ENCODE data around the gene VSNL1.

The VSNL1 gene

DNA sequence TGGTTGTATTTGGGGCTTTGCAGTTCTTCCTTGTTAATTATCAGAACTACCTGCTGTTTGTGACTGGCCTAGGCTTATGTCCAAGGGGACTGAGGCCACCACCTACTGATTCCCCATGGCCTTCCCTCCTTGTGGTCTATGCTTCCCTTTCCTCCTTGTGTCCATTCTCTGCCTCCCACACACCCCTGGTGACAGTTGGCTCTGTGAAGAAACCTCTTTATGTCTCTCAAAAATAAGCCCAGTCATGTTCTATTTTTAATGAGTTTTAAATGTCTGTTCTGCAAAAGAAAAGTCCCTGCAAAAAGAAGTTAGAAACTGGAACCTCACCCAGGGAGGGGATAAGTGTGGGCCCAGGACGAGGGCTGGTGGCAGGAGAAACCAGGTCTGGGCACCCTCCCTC is 108.1 kb downstream of the VSNL1 start:
- Mint-ChIP-seq H3K36me3 (ENCODE audit: low read depth) (no peaks in the 10 kb centered on the region), H3K9me3 (no peaks in the 10 kb centered on the region), H3K27ac (no peak overlapping the region), H3K4me3 (no peak overlapping the region), H3K27me3 (no peaks in the 10 kb centered on the region), H3K4me1 (ENCODE audit: low read depth) (peaks cover 9% of the 10 kb centered on the region)
- DNase-seq: no peak

DNA sequence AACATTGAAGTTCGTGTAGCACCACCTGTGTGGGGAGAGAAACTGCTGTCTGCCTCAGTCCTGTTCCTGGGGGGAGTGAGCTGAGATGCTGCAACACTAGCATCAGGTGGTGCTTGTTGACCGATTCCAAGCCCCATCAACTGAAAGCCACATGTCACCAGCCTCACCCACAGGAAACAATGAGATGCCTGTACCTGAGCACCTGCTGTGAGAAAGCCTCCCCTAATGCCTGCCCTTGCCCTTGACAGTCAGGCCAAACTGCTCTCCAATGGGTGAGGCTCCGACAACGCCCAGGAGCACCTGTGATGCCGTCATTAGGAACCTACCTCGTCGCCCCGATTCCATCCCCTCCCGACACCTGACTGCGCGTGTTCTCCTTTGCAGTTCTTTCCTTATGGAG is 108.5 kb downstream of the VSNL1 start:
- H3K27me3 Mint-ChIP-seq: no peaks in the 10 kb centered on the region
- H3K36me3 Mint-ChIP-seq (ENCODE audit: low read depth): no peaks in the 10 kb centered on the region
- H3K4me1 Mint-ChIP-seq (ENCODE audit: low read depth): peaks cover 9% of the 10 kb centered on the region
- no peak for DNase-seq
- no peaks in the 10 kb centered on the region for H3K9me3 Mint-ChIP-seq
- H3K27ac Mint-ChIP-seq: no peak overlapping the region
- H3K4me3 Mint-ChIP-seq: no peak overlapping the region

DNA sequence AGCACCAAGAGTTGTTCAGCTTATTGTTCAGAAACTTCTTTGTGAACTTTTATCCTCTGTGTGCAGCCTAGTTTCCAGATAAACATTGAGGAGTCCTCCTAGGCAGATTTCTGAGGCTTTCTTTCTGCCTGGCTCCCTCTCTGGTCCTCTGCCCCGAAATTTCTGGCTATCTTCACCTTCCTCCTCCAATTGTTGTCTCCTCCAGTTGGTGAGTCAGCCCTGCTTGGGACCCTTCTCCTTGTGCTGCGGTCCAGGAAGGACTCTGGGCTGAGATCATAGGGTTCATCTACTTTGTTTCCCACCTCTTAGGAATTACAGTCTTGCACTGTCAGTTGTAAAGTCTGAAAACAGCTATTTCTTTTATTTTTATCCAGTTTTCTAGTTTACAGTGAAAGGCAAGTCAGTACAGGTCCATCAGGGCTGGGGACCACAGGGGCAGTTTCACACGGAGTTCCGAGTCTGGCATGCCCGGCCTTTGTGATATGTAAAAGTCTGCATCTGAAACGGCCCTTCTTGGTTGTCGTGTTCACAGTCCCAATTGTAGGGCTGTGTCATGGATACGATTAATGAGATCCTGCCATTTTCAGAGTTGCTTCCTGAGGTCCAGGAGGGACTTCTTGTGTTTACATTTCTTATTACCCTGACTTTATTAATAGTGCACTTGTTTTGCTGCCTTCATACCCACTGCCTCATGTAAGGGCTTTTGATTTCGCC is 112.3 kb downstream of the VSNL1 start:
- DNase-seq: no peak
- no peak overlapping the region for H3K4me3 Mint-ChIP-seq
- H3K27ac Mint-ChIP-seq: no peak overlapping the region
- peaks cover 2% of the 10 kb centered on the region for H3K4me1 Mint-ChIP-seq (ENCODE audit: low read depth)
- H3K9me3 Mint-ChIP-seq: no peaks in the 10 kb centered on the region
- H3K36me3 Mint-ChIP-seq (ENCODE audit: low read depth): no peaks in the 10 kb centered on the region
- H3K27me3 Mint-ChIP-seq: no peaks in the 10 kb centered on the region

DNA sequence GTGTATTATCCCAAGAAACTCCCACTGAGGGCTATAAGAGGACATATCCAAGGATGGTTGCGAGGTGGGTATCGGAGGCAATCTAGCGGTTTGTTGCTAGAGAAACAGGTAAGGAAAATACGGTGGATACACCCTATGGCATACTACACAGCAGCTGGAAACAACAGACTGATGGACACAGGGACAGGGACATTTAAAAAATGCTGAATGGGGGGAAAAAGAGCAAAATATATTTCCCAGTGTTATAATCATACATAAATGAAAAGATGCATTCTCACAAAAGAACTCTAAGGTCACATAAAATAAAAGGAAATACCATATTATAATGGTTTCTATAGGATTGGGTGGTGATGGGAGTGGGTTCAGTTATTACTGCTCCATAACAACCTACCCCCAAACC is 117.3 kb downstream of the VSNL1 start:
- no peaks in the 10 kb centered on the region for H3K27me3 Mint-ChIP-seq
- H3K9me3 Mint-ChIP-seq: no peaks in the 10 kb centered on the region
- H3K36me3 Mint-ChIP-seq (ENCODE audit: low read depth): peaks cover 30% of the 10 kb centered on the region
- DNase-seq: no peak
- H3K4me1 Mint-ChIP-seq (ENCODE audit: low read depth): peaks cover 20% of the 10 kb centered on the region
- no peak overlapping the region for H3K27ac Mint-ChIP-seq
- no peak overlapping the region for H3K4me3 Mint-ChIP-seq

DNA sequence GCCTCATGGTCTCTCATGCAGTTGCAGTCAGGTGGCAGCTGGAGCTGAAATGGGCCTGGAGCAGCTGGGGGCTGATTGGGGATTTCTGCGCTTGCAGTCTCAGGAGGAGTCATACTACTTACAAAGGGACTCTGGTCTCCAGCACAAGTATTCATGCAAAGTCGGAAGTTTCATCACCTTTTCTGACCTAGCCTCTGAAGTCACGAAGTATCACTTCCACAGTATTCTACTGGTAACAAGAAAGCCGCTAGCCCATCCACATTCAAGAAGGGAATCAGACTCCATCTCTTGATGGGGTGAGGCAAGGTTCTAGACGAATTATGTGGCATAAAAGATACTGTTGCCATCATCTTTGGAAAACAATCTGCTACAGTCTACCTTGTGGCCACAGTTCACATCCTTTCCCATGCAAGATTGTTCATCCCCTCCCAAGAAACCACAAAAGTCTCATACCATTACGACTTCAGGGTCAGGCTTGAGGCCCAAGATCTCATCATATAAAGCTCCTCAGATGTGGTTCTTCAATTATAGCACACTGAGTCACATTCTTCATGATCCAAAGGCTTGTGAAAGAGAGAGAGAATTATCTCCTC is 117.9 kb downstream of the VSNL1 start:
- Mint-ChIP-seq H3K36me3 (ENCODE audit: low read depth) (peaks cover 36% of the 10 kb centered on the region), H3K27ac (peak overlapping the region; percentile 73), H3K9me3 (no peaks in the 10 kb centered on the region), H3K4me3 (no peak overlapping the region), H3K4me1 (ENCODE audit: low read depth) (peaks cover 20% of the 10 kb centered on the region), H3K27me3 (no peaks in the 10 kb centered on the region)
- DNase-seq: no peak

DNA sequence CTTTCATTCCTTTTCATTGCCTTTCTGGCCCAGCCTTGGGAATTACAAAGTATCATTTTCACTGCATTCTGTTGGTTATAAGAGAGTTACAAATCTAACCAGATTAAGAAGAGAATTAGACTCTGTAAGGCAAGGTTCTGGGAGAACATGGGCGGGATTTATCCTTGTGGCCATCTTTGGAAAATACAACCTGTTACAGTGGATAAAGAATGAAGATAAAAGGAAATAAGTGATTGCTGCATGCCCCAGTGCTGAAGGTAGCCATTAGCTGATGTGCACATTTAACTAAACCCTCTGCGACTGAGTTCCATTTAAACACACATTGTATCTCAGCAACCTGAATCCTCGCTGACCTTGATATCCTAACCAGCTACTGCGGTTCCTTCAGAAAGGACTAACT is 119.7 kb downstream of the VSNL1 start:
- Mint-ChIP-seq H3K4me1 (ENCODE audit: low read depth) (peaks cover 20% of the 10 kb centered on the region), H3K9me3 (no peaks in the 10 kb centered on the region), H3K27ac (no peak overlapping the region), H3K27me3 (no peaks in the 10 kb centered on the region), H3K36me3 (ENCODE audit: low read depth) (peaks cover 52% of the 10 kb centered on the region), H3K4me3 (no peak overlapping the region)
- DNase-seq: no peak

DNA sequence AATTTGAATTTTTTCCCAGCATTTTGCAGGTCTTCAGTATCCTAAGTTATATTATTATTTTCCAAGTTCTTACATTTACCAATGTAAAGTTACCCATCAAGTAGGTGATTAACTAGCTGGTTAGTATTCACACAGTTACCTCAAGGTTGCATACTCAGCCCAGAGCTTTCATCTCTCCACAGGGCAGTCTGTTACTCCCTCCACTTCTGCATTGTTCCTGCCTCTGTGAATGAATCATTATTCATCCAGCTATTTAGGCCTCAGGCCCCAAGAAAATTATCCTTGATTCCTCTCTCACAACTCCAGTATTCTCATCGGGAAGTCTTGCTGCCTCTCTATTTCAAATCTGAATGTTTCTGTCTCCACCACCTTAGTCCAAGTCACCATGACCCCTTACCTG is 121.0 kb downstream of the VSNL1 start:
- DNase-seq: no peak
- H3K4me1 Mint-ChIP-seq (ENCODE audit: low read depth): peaks cover 20% of the 10 kb centered on the region
- no peaks in the 10 kb centered on the region for H3K27me3 Mint-ChIP-seq
- H3K9me3 Mint-ChIP-seq: no peaks in the 10 kb centered on the region
- H3K4me3 Mint-ChIP-seq: no peak overlapping the region
- H3K36me3 Mint-ChIP-seq (ENCODE audit: low read depth): peaks cover 63% of the 10 kb centered on the region
- H3K27ac Mint-ChIP-seq: no peak overlapping the region

DNA sequence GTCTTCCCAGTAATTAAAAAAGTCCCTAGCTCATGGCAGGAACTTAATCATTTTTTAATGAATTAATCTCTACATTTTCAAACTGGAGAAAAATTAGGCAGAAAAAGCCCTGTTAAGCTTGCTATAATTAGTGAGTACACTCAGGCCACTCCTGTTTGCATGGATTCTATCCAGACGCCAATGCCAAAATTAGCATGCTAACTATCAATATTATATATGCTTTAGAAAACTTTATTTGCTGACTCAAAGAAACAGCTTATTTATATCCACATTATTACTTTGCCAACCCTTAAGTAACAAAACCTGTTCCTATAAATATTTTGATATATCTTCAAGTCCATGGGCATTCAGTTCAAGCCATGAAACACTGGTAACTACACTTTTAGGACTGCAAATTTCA is 122.2 kb downstream of the VSNL1 start:
- peaks cover 74% of the 10 kb centered on the region for H3K36me3 Mint-ChIP-seq (ENCODE audit: low read depth)
- H3K4me3 Mint-ChIP-seq: no peak overlapping the region
- H3K9me3 Mint-ChIP-seq: no peaks in the 10 kb centered on the region
- H3K4me1 Mint-ChIP-seq (ENCODE audit: low read depth): peaks cover 18% of the 10 kb centered on the region
- H3K27ac Mint-ChIP-seq: no peak overlapping the region
- no peak for DNase-seq
- no peaks in the 10 kb centered on the region for H3K27me3 Mint-ChIP-seq

DNA sequence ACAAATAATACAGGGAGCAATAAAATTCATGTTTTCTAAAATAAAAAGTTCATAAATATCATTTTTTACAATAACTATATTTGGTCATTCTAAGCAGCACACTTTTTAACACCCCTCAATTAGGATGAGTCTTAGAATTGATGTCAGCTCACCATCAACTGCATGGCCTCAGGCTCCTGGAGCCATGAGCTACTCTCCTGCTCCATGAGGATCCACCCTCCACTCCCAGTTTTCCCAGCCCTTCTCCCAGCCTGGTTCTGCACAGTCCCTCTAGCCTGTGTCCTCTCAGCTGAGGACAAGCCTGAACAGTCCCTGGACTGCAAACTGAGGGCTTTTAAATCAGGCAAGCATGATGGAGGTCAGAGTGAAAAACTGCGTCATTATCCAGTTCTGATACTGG is 124.0 kb downstream of the VSNL1 start:
- peaks cover 3% of the 10 kb centered on the region for H3K4me1 Mint-ChIP-seq (ENCODE audit: low read depth)
- no peak overlapping the region for H3K4me3 Mint-ChIP-seq
- H3K9me3 Mint-ChIP-seq: no peaks in the 10 kb centered on the region
- peaks cover 84% of the 10 kb centered on the region for H3K36me3 Mint-ChIP-seq (ENCODE audit: low read depth)
- no peaks in the 10 kb centered on the region for H3K27me3 Mint-ChIP-seq
- DNase-seq: no peak
- no peak overlapping the region for H3K27ac Mint-ChIP-seq

DNA sequence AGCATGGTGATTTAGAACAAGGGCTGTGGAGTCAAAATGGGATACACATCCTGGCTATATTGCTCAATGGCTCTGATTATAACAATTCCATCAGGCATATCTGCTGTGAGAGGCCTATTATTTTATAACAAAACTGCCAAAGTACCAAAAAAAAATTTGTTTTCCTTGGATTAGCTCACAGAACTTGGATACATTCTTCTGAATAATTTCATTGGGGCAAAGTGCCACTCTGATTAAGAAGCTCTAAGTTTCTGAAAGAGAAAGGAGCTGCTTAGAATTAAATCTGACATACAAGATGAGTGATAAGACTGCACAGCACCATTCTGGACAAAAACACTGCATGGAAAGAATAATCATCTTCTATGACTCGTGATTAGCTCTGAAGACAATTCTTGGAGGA is 127.4 kb downstream of the VSNL1 start:
- no peak for DNase-seq
- H3K36me3 Mint-ChIP-seq (ENCODE audit: low read depth): peaks cover 79% of the 10 kb centered on the region
- H3K4me3 Mint-ChIP-seq: no peak overlapping the region
- no peaks in the 10 kb centered on the region for H3K9me3 Mint-ChIP-seq
- H3K27ac Mint-ChIP-seq: no peak overlapping the region
- no peaks in the 10 kb centered on the region for H3K27me3 Mint-ChIP-seq
- peaks cover 10% of the 10 kb centered on the region for H3K4me1 Mint-ChIP-seq (ENCODE audit: low read depth)

DNA sequence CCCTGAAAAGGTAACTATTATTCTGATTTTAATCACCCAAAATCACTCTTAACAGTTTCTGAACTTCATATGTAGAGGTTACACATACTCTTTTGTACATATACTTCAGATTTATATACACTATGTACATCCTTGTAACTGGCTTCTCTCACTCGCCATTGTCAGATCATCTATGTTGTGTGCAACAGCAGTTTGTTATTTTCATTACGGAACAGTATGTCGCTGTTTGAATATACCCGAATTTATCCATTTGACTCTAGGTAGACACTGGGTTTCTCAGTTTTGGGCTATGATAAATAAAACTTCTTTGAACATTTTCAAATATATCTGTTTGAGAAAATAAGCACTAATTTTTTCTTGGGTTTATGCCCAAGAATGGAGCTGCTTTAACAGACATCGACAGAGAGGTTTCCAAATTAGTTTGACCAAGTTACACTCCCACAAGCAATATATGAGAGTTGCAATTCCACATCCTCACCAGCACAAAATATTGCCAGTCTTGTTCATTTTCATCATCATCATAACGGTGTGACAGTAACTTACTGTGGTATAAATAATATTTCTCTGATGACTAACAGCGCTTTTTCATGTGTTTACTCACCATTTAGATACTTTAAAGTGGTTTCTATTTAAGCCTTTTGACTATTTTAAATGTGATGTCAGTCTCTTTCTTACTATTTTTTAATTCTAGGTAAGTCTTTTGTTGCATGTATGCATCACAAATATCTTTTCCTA is 132.3 kb downstream of the VSNL1 start:
- no peak overlapping the region for H3K4me3 Mint-ChIP-seq
- no peaks in the 10 kb centered on the region for H3K27me3 Mint-ChIP-seq
- peak overlapping the region; percentile 68 for H3K27ac Mint-ChIP-seq
- no peaks in the 10 kb centered on the region for H3K9me3 Mint-ChIP-seq
- H3K4me1 Mint-ChIP-seq (ENCODE audit: low read depth): peaks cover 19% of the 10 kb centered on the region
- peaks cover 65% of the 10 kb centered on the region for H3K36me3 Mint-ChIP-seq (ENCODE audit: low read depth)
- DNase-seq: no peak

DNA sequence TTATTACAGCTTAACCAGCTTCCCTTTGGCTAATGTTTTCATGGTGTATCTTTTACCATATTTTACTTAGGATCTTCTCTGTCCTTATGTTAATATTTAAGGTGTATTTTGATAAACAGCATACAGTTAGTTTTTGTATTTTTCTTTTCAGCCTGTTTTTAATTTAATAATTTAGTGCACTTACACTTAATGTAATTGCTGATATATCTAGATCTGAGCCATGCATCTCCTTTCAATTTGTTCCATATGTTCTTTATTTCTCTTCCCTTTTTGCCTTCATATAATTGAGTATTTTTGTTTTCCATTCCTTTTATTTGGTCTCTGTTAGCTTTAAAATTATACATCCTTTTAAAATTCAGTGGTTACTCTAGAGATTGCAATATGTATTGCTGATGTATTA is 134.3 kb downstream of the VSNL1 start:
- Mint-ChIP-seq H3K27ac (no peak overlapping the region), H3K9me3 (no peaks in the 10 kb centered on the region), H3K36me3 (ENCODE audit: low read depth) (peaks cover 63% of the 10 kb centered on the region), H3K4me1 (ENCODE audit: low read depth) (peaks cover 19% of the 10 kb centered on the region), H3K27me3 (no peaks in the 10 kb centered on the region), H3K4me3 (no peak overlapping the region)
- DNase-seq: no peak

DNA sequence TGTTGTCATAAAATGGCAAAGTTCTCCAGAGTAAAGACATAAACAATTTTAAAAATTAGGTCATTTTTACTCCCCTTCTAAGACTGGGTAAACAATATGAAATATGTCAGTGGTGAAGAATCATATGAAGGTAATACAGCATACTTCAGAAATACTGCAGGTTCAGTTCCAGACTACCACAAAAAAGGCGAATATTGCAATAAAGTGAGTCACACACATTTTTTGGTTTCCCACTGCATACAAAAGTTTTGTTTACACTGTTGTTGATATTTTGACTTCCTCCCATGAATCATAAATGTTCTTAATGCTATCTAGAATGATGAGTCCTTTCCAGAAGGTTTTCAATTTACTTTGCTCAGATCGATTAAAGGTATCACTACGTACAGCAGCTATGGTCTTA is 139.6 kb downstream of the VSNL1 start:
- Mint-ChIP-seq H3K4me1 (ENCODE audit: low read depth) (no peaks in the 10 kb centered on the region), H3K4me3 (no peak overlapping the region), H3K9me3 (no peaks in the 10 kb centered on the region), H3K36me3 (ENCODE audit: low read depth) (peaks cover 89% of the 10 kb centered on the region), H3K27ac (no peak overlapping the region), H3K27me3 (no peaks in the 10 kb centered on the region)
- DNase-seq: no peak

DNA sequence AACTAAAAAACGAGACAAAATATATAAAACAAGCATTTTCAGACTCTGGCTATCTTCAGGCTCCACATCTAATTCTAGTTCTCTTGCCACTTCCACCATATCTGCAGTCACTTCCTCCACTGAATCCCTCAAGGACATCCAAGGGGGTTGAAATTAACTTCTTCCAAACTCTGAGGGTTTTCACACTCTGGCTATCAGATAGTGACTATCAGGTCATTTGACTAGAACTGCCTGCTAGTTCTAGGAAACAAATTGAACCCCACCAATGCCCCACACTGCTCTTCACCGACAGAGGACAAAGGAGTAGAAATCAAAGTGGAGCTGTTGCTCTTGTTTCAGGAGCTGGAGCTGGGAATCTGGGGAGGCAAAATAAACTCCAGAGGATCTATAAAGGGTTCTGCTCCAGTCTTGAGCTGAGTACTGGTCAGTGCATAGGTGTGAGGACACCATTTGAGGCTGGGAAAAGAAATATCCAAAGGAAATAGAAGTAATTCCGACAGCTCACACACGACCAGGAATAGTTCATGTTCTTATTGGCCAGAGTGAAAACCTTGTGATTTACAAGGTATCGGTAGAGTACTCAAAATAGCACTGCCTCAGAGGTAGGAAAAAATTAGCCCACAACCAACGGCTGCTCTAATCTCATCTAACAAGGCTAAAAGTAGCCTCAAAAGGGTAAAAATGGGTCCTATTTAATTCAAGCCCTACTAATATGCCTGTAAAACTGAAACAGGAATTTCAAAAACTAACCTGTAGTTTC is 141.8 kb downstream of the VSNL1 start:
- no peak overlapping the region for H3K4me3 Mint-ChIP-seq
- no peaks in the 10 kb centered on the region for H3K4me1 Mint-ChIP-seq (ENCODE audit: low read depth)
- DNase-seq: no peak
- no peak overlapping the region for H3K27ac Mint-ChIP-seq
- no peaks in the 10 kb centered on the region for H3K27me3 Mint-ChIP-seq
- H3K9me3 Mint-ChIP-seq: no peaks in the 10 kb centered on the region
- H3K36me3 Mint-ChIP-seq (ENCODE audit: low read depth): peaks cover 87% of the 10 kb centered on the region

DNA sequence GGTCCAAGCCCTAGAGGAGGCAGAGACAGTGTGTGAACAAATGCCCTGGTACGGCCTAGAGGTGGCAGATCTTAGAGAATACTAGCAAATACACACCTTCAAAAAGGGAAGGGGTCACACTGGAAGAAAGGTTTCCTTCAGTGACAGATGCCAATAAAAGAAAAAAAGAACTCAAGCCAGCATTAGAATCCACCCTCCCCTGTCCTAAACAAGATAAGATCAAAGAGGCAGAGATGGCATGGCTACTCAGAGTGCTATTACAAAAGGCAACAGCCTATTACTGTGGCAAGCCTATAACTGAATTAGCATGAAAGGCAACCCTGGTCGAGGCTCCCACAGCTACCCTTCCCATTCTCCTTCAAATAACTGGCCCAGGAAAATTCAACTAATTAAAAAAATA is 143.5 kb downstream of the VSNL1 start:
- no peak overlapping the region for H3K27ac Mint-ChIP-seq

More for the DNA sequence above, 143.5 kb downstream of the VSNL1 start:
- peaks cover 87% of the 10 kb centered on the region for H3K36me3 Mint-ChIP-seq (ENCODE audit: low read depth)
- no peaks in the 10 kb centered on the region for H3K4me1 Mint-ChIP-seq (ENCODE audit: low read depth)
- no peaks in the 10 kb centered on the region for H3K9me3 Mint-ChIP-seq
- no peak for DNase-seq
- H3K4me3 Mint-ChIP-seq: no peak overlapping the region
- no peaks in the 10 kb centered on the region for H3K27me3 Mint-ChIP-seq
